Endometrial microvascular endothelial cells (primary cell): ENCODE data around the gene RANGRF. TPM values are rescaled to one million over a fixed set of nuclear protein-coding genes. Genes with fewer than 3 reads are reported as not detected.

Source experiments
- in situ Hi-C: cut with HindIII; loops from 2 replicates; pipeline ENCODE4 v1.10.0; 2017; ENCODE audit warnings: low sequenced_read_pairs, low pct_unique_long_range_greater_than_20kb; ENCODE audit errors: inconsistent ontology term
- total RNA-seq: library from RNA; depleted of rRNA; stranded (reverse); fragments of >200 nt; gene quantifications from one replicate; pipeline ENCODE4 v1.2.3, GENCODE V29; 2015; ENCODE audit errors: inconsistent ontology term

The RANGRF gene
- total RNA-seq, 1 donor from 2014 or later, result 54.0 TPM

GRCh38 chr17:8268550-8269298 lies 19.7 kb upstream of the RANGRF start:
- in situ Hi-C loops, result no loop called here

- in situ Hi-C loops, result no loop called here
Measured at GRCh38 chr17:8272421-8272820, 16.0 kb upstream of the RANGRF start.

GRCh38 chr17:8273884-8274444 lies 14.5 kb upstream of the RANGRF start:
- in situ Hi-C loops, result no loop called here

GRCh38 chr17:8274816-8275215 lies 13.7 kb upstream of the RANGRF start:
- in situ Hi-C loops, result no loop called here

GRCh38 chr17:8275421-8276290 lies 12.8 kb upstream of the RANGRF start:
- in situ Hi-C loops, result no loop called here

GRCh38 chr17:8277317-8277716 lies 11.2 kb upstream of the RANGRF start:
- in situ Hi-C loops, result no loop called here

- in situ Hi-C loops, result no loop called here
Measured at GRCh38 chr17:8282345-8282744, 6.1 kb upstream of the RANGRF start.

GRCh38 chr17:8283356-8283755 lies 5.1 kb upstream of the RANGRF start:
- in situ Hi-C loops, result no loop called here

GRCh38 chr17:8284126-8284525 lies 4.3 kb upstream of the RANGRF start:
- in situ Hi-C loops, result no loop called here

GRCh38 chr17:8285270-8286181 lies 2.9 kb upstream of the RANGRF start:
- in situ Hi-C loops, result no loop called here

GRCh38 chr17:8287651-8288335 lies 677 bp upstream of the RANGRF start:
- in situ Hi-C loops, result no loop called here

GRCh38 chr17:8289103-8289397 lies 580 bp downstream of the RANGRF start:
- in situ Hi-C loops, result no loop called here

GRCh38 chr17:8290043-8290442 lies 1.6 kb downstream of the RANGRF start:
- in situ Hi-C loops, result no loop called here

- in situ Hi-C loops, result no loop called here
Measured at GRCh38 chr17:8292639-8293395, 4.3 kb downstream of the RANGRF start.

- in situ Hi-C loops, result no loop called here
Measured at GRCh38 chr17:8294361-8294760, 5.9 kb downstream of the RANGRF start.

- in situ Hi-C loops, result no loop called here
Measured at GRCh38 chr17:8294814-8295316, 6.4 kb downstream of the RANGRF start.

GRCh38 chr17:8300226-8300625 lies 11.8 kb downstream of the RANGRF start:
- in situ Hi-C loops, result no loop called here
